22Rv1 (cell line): Measurements from ENCODE around the gene BRAT1.

ENCODE experiments used
- CTCF ChIP-seq: fragments of 450-650 bp; IDR thresholded peaks from 2 replicates; pipeline ENCODE4 v1.5.1; 2017; ENCODE audit warnings: mild to moderate bottlenecking
- ZFX ChIP-seq: fragments of 450-650 bp; IDR thresholded peaks from 2 replicates; pipeline ENCODE4 v1.6.1; 2017; ENCODE audit warnings: antibody characterized with exemption, borderline replicate concordance

GRCh38 chr7:2593036-2593727 lies 37.9 kb upstream of the BRAT1 start:
- TF ChIP-seq CTCF (no peak), ZFX (no peak)
